GM18858 (cell line): ENCODE measurements around the gene ARHGAP23.

ENCODE experiments used
- ATAC-seq: cut with Tn5 transposase; IDR thresholded peaks from one replicate; pipeline ENCODE4 v1.9.1; 2021; ENCODE audit not compliant: unreplicated experiment

ARHGAP23 gene

GRCh38 chr17:38442548-38442947 is 14.3 kb downstream of the ARHGAP23 start:
- no peak for ATAC-seq

- ATAC-seq, result no peak
Measured at GRCh38 chr17:38443356-38444031, 15.2 kb downstream of the ARHGAP23 start.

- ATAC-seq, result no peak
Measured at GRCh38 chr17:38444151-38444550, 15.9 kb downstream of the ARHGAP23 start.

- no peak for ATAC-seq
Measured at GRCh38 chr17:38447502-38448085, 19.3 kb downstream of the ARHGAP23 start.

- ATAC-seq, result no peak
Measured at GRCh38 chr17:38448208-38448771, 20.0 kb downstream of the ARHGAP23 start.

- ATAC-seq, result no peak
Measured at GRCh38 chr17:38449364-38449763, 21.1 kb downstream of the ARHGAP23 start.

GRCh38 chr17:38450557-38451029 is 22.3 kb downstream of the ARHGAP23 start:
- ATAC-seq, result no peak

- no peak for ATAC-seq
Measured at GRCh38 chr17:38451030-38451839, 23.0 kb downstream of the ARHGAP23 start.

- no peak for ATAC-seq
Measured at GRCh38 chr17:38451840-38452529, 23.7 kb downstream of the ARHGAP23 start.

GRCh38 chr17:38452719-38453118 is 24.5 kb downstream of the ARHGAP23 start:
- ATAC-seq, result no peak

- no peak for ATAC-seq
Measured at GRCh38 chr17:38453951-38454421, 25.7 kb downstream of the ARHGAP23 start.

- no peak for ATAC-seq
Measured at GRCh38 chr17:38454532-38454931, 26.3 kb downstream of the ARHGAP23 start.

- ATAC-seq, result no peak
Measured at GRCh38 chr17:38455288-38455915, 27.1 kb downstream of the ARHGAP23 start.

- no peak for ATAC-seq
Measured at GRCh38 chr17:38456031-38456815, 28.0 kb downstream of the ARHGAP23 start.

GRCh38 chr17:38457577-38458371 is 29.5 kb downstream of the ARHGAP23 start:
- ATAC-seq, result no peak

GRCh38 chr17:38458521-38458920 is 30.3 kb downstream of the ARHGAP23 start:
- ATAC-seq, result no peak

- ATAC-seq, result no peak
Measured at GRCh38 chr17:38459567-38459966, 31.3 kb downstream of the ARHGAP23 start.

GRCh38 chr17:38460082-38460715 is 31.9 kb downstream of the ARHGAP23 start:
- ATAC-seq, result no peak
